ENCODE results near the gene RET. TPM values are rescaled to one million over a fixed set of nuclear protein-coding genes. Genes with fewer than 3 reads are reported as not detected.

RET gene
- polyA plus RNA-seq, 3 donors: 0.08 to 0.39 (median 0.14) TPM

- Histone ChIP-seq H2AFZ (ENCODE audit: insufficient read depth, low read depth, low read length, poor library complexity, severe bottlenecking) (no peak overlapping the region), H3K36me3 (replicated peaks in 1 of 2; ENCODE audit: control insufficient read depth in 1 of 2, insufficient read depth in 2 of 2, low read length in 2 of 2) (peaks cover 76 to 97% of the 10 kb centered on the region in 2 donors), H3K27me3 (ENCODE audit: control insufficient read depth in 2 of 2, insufficient read depth in 2 of 2, low read length in 2 of 2) (no peaks in the 10 kb centered on the region), H3K9ac (ENCODE audit: insufficient read depth, low read length, poor library complexity, severe bottlenecking) (no peak overlapping the region), H3K4me3 (replicated peaks in 1 of 3; ENCODE audit: low read depth in 2 of 3, low read length in 3 of 3) (no peak overlapping the region), H3K27ac (ENCODE audit: low read depth in 1 of 2, low read length in 2 of 2) (peak overlapping the region in 1 of 2 donors; percentile 45), H3K4me1 (ENCODE audit: control insufficient read depth in 1 of 2, insufficient read depth in 2 of 2, low read length in 2 of 2) (peaks cover 20 to 27% of the 10 kb centered on the region in 2 donors), H3K9me3 (replicated peaks in 1 of 2; ENCODE audit: control insufficient read depth in 1 of 2, insufficient read depth in 1 of 2, low read length in 2 of 2) (no peaks in the 10 kb centered on the region), H3K4me2 (replicated peaks; ENCODE audit: extremely low read depth, low read length, poor library complexity, severe bottlenecking) (no peak overlapping the region), H4K20me1 (ENCODE audit: insufficient read depth, low read length) (peaks cover 98% of the 10 kb centered on the region), H3K79me2 (ENCODE audit: insufficient read depth, low read length) (peaks cover 81% of the 10 kb centered on the region)
- peaks cover 82 to 89% of the 10 kb centered on the region in 2 donors for H3K36me3 Mint-ChIP-seq
- H3K4me1 Mint-ChIP-seq: peaks cover 23% of the 10 kb centered on the region
- no peak for DNase-seq
- peak overlapping the region in 6 of 7 donors; percentile 48 to 93 (median 84) for H3K27ac Mint-ChIP-seq
- 100% methylated on average over 1 of the region's 1 CpG for WGBS (ENCODE audit: insufficient coverage)
- TF ChIP-seq, protein P1, sequence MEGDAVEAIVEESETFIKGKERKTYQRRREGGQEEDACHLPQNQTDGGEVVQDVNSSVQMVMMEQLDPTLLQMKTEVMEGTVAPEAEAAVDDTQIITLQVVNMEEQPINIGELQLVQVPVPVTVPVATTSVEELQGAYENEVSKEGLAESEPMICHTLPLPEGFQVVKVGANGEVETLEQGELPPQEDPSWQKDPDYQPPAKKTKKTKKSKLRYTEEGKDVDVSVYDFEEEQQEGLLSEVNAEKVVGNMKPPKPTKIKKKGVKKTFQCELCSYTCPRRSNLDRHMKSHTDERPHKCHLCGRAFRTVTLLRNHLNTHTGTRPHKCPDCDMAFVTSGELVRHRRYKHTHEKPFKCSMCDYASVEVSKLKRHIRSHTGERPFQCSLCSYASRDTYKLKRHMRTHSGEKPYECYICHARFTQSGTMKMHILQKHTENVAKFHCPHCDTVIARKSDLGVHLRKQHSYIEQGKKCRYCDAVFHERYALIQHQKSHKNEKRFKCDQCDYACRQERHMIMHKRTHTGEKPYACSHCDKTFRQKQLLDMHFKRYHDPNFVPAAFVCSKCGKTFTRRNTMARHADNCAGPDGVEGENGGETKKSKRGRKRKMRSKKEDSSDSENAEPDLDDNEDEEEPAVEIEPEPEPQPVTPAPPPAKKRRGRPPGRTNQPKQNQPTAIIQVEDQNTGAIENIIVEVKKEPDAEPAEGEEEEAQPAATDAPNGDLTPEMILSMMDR (IDR thresholded peaks at IDR 0.05): no peak
- H3K27me3 Mint-ChIP-seq (ENCODE audit: low read depth in 3 of 3): no peaks in the 10 kb centered on the region
- no peak overlapping the region for H3K4me3 Mint-ChIP-seq
- intact Hi-C loops (cut with micrococcal nuclease): loop anchor here in 1 of 2 donors (5.0 kb wide), 1 partner anchor 36 kb away; the partner anchor contains the start of gene CSGALNACT2
- H3K9me3 Mint-ChIP-seq: no peaks in the 10 kb centered on the region
Measured at GRCh38 chr10:43173120-43173519, 96.3 kb downstream of the RET start.

GRCh38 chr10:43174969-43175368 lies 98.1 kb downstream of the RET start:
- Histone ChIP-seq H4K20me1 (ENCODE audit: insufficient read depth, low read length) (peaks cover 99% of the 10 kb centered on the region), H3K4me1 (ENCODE audit: control insufficient read depth in 1 of 2, insufficient read depth in 2 of 2, low read length in 2 of 2) (peaks cover 20 to 23% of the 10 kb centered on the region in 2 donors), H3K27ac (ENCODE audit: low read depth in 1 of 2, low read length in 2 of 2) (peak overlapping the region in 1 of 2 donors; percentile 9), H2AFZ (ENCODE audit: insufficient read depth, low read depth, low read length, poor library complexity, severe bottlenecking) (no peak overlapping the region), H3K4me3 (replicated peaks in 1 of 3; ENCODE audit: low read depth in 2 of 3, low read length in 3 of 3) (no peak overlapping the region), H3K4me2 (replicated peaks; ENCODE audit: extremely low read depth, low read length, poor library complexity, severe bottlenecking) (no peak overlapping the region), H3K27me3 (ENCODE audit: control insufficient read depth in 2 of 2, insufficient read depth in 2 of 2, low read length in 2 of 2) (no peaks in the 10 kb centered on the region), H3K9ac (ENCODE audit: insufficient read depth, low read length, poor library complexity, severe bottlenecking) (no peak overlapping the region), H3K36me3 (replicated peaks in 1 of 2; ENCODE audit: control insufficient read depth in 1 of 2, insufficient read depth in 2 of 2, low read length in 2 of 2) (peaks cover 70 to 96% of the 10 kb centered on the region in 2 donors), H3K9me3 (replicated peaks in 1 of 2; ENCODE audit: control insufficient read depth in 1 of 2, insufficient read depth in 1 of 2, low read length in 2 of 2) (no peaks in the 10 kb centered on the region), H3K79me2 (ENCODE audit: insufficient read depth, low read length) (peaks cover 78% of the 10 kb centered on the region)
- Mint-ChIP-seq H3K36me3 (peaks cover 78 to 87% of the 10 kb centered on the region in 2 donors), H3K27me3 (ENCODE audit: low read depth in 3 of 3) (no peaks in the 10 kb centered on the region), H3K27ac (peak overlapping the region in 1 of 7 donors; percentile 2), H3K9me3 (no peaks in the 10 kb centered on the region), H3K4me1 (peaks cover 21% of the 10 kb centered on the region), H3K4me3 (no peak overlapping the region)
- intact Hi-C loops (cut with micrococcal nuclease): loop anchor here in 1 of 2 donors (5.0 kb wide), 1 partner anchor 38 kb away; the partner anchor contains the start of gene CSGALNACT2
- DNase-seq: no peak
- TF ChIP-seq, protein P1 (IDR thresholded peaks at IDR 0.05): no peak
- 100% methylated on average over 2 of the region's 6 CpGs for WGBS (ENCODE audit: insufficient coverage)

Measured in CD14-positive monocyte (primary cell).